SH-SY5Y (cell line): Measurements from ENCODE around the gene SMOC1.

ENCODE experiments used
- GATA2 ChIP-seq: IDR thresholded peaks from 2 replicates; pipeline ENCODE4 v1.6.1; 2011; ENCODE audit warnings: mild to moderate bottlenecking, low read depth, low read length
- GATA3 ChIP-seq: IDR thresholded peaks from 2 replicates; pipeline ENCODE4 v1.6.1; 2011; ENCODE audit warnings: low read depth, mild to moderate bottlenecking, low read length, moderate library complexity

The SMOC1 gene

GRCh38 chr14:69956970-69957369 lies 77.8 kb downstream of the SMOC1 start:
- TF ChIP-seq GATA2 (no peak), GATA3 (no peak)

GRCh38 chr14:69957986-69958385 lies 78.8 kb downstream of the SMOC1 start:
- TF ChIP-seq GATA2, result no peak
- no peak for TF ChIP-seq GATA3

DNA sequence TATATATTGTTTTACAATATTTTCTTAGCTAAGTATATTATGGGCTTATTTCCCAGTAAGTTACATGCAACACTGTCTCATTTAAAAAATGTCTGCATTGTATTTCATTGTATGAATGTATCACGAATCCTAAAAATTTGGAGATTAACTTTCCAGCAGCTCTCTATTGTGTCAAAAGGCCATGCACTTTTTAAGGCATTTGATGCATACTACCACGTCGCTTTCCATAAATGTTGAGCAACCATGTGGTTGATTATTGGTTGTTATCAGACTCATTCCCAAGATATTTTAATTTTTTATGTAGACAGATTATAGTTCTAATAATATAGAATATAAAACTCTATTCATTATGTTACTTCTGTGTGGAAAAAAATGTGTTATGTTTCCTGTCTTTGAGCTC lies 79.9 kb downstream of the SMOC1 start:
- TF ChIP-seq GATA2, result no peak
- no peak for TF ChIP-seq GATA3

DNA sequence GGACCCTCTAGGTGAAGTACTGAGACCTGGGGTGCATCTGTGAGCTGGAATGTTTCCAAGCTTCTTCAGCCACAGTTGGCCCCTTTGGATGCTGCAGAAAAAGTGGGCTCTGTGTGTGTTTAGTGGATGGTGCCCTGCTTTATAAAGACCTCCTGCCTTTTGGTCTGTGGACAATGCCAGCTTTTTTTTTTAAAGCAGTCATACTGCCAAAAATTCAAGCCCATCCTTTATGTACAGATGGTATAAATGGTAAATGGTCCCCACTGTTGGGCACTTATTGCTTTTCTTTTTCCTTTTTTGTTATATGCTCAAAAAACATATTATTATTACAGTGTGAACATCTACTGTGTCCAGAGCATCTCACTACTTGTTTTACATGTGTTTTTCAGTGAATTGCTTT lies 81.1 kb downstream of the SMOC1 start:
- TF ChIP-seq GATA2 (no peak), GATA3 (no peak)

DNA sequence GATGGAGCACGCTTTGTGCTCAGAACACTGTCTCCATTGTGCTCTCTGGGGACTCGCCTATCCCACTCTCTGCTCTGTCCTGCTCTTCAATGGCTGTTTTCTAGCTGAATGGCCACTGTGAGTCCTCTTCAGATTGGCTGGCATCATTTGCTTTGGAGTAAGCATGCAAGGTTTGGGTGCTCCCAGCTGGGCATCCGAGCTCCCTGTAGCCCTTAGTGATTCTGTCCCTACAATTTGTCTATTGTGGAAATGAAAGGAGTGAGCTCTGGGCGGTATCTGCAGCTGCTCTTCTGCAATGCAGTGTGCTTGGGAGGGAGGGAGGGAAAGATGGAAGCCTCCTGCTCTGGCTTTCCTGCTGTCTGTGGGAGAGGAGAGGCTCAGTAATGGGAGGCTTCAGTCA lies 84.8 kb downstream of the SMOC1 start:
- TF ChIP-seq GATA3, result no peak

DNA sequence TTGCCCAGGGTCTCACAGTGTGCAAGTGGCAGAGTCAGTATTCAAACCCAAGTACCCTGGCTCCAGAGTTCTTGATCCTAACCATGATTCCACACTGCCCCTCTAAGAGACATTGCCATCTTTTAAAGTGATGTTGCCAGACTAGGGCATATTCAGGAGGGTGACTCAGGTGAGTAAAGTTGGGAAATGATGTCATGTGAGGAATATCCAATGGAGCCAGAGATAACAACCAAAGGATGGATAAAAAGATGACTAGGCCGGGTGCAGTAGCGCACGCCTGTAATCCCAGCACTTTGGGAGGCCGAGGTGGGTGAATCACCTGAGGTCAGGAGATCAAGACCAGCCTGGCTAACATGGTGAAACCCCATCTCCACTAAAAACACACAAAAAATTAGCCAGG lies 85.6 kb downstream of the SMOC1 start:
- no peak for TF ChIP-seq GATA3

- TF ChIP-seq GATA3, result no peak
- TF ChIP-seq GATA2, result no peak
These were observed 88.9 kb downstream of the SMOC1 start for GRCh38 chr14:69968132-69968531.

- TF ChIP-seq GATA2 (no peak), GATA3 (no peak)
These were observed 89.5 kb downstream of the SMOC1 start for GRCh38 chr14:69968681-69969080.

DNA sequence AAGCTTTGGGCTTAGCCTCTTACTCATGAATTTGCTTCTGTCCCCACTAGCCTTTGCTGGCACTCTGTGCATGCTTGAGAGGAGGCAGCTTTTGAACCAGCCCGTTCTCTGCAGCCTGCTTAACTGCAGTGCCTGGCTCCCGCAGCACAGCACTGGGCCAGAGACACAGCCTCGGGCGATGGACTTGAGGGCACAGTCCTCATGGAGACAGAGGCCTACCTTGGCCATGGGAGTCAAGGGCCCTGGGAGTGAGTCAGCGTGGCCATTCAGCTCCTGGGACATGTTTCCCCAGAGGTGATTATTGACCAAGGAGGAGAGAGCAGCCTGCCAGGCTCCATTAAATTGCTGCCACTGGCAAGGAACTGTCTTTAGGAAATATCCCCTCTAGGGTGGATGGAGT lies 93.5 kb downstream of the SMOC1 start:
- no peak for TF ChIP-seq GATA2
- TF ChIP-seq GATA3, result no peak

DNA sequence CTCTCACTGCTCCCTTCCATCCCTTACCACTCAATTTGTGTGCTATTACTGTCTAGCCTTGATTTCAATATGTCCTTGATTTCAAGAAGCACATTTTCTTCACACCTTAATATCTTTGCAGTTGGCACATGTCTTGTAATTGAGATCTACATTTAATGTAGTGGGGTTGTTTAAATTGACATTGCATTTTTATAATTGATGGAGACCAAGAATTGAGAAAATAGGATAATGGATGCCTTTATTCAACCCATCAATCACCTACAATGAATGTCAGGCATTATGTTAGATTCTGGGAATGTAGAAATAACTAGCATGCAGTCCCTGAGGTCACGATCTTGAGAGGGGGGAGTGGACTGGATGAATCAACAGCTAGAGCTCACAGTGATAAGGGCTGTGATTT lies 94.6 kb downstream of the SMOC1 start:
- no peak for TF ChIP-seq GATA3
- TF ChIP-seq GATA2, result no peak

DNA sequence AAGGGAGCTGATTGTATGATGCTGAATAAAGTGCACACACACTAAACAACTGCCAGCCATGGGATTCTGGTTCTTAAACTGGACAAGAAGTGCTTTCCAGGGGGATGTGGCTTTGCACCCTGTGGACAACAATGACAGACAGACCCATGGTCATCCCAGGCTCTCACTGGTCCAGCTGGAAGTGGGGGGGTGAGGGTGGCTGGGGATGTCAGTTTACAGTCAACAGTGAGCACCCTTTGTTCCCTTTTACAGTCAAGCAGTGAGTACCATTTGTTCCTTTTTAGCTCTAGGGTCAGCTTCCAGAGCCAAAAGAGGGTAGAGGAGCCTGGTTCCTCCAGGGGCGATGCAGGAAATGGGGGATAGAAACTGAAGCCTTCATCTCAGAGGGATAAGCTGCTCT lies 100.7 kb downstream of the SMOC1 start:
- TF ChIP-seq GATA2 (no peak), GATA3 (no peak)

- TF ChIP-seq GATA3, result no peak
- TF ChIP-seq GATA2, result no peak
These were observed 101.5 kb downstream of the SMOC1 start for GRCh38 chr14:69980457-69981425.

GRCh38 chr14:69982220-69982839 lies 103.1 kb downstream of the SMOC1 start:
- TF ChIP-seq GATA2, result no peak
- no peak for TF ChIP-seq GATA3

DNA sequence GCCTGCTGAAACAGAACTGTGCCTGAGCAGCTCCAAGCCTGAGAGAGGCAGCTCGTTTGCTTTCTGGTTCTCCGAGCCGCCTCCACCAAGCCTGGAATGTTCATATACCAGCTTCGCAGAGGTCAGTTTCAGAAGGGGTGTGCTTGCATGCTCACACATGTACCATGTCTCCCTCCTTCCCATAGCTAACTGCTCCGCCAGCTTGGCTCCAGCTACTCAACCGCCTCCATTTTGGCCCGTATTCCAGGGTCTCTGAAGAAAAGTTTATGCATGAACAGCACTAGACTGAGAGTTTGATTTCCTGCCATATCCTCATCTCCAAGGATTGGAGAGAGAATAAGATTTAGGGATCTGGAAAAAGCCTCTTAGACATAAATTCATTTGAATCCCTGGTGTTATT lies 103.7 kb downstream of the SMOC1 start:
- TF ChIP-seq GATA3 (no peak), GATA2 (no peak)

- TF ChIP-seq GATA2, result no peak
These were observed 104.1 kb downstream of the SMOC1 start for GRCh38 chr14:69983317-69983716.
